ENCODE measurements around the gene NRBF2.

DNA sequence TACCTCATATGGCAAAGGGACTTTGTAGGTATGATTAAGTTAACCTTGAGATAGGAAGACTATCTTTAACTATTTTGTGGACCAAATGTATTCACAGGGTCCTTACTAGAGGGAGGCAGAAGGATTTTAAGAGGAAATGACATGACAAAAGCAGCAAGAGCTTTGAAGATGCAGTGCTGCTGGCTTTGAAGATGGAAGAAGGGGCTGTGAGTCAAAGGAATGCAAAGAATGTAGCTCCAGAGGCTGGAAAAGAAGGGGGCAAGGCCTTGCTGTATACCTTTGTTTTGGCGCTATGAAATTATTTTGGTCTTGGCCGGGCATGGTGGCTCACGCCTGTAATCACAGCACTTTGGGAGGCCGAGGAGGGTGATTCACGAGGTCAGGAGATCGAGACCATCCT, 3.2 kb upstream of the NRBF2 start:
- TF ChIP-seq PHF8 (IDR thresholded peaks at IDR 0.05; ENCODE audit: borderline replicate concordance, low read length) (no peak), CHD2 (IDR thresholded peaks at IDR 0.05; ENCODE audit: low read depth, low read length) (no peak), ASH1L (IDR thresholded peaks at IDR 0.05; ENCODE audit: borderline replicate concordance, low read depth, partially characterized antibody) (no peak), NBN (IDR thresholded peaks at IDR 0.05; ENCODE audit: low read depth) (no peak), SIN3A (IDR thresholded peaks at IDR 0.05; ENCODE audit: borderline replicate concordance in 2 of 2, control insufficient read depth in 1 of 2, low read depth in 2 of 2, low read length in 2 of 2) (no peak), POLR2A (conservative IDR thresholded peaks at IDR 0.05) (no peak), DNMT1 (IDR thresholded peaks at IDR 0.05) (no peak), LEF1 (IDR thresholded peaks at IDR 0.05) (no peak), ATF1 (CRISPR knock-in tag; IDR thresholded peaks at IDR 0.05) (no peak), ATF1 (tag; IDR thresholded peaks at IDR 0.05) (no peak), SRF (CRISPR knock-in tag; IDR thresholded peaks at IDR 0.05) (no peak)
- TF ChIP-seq, protein P1, sequence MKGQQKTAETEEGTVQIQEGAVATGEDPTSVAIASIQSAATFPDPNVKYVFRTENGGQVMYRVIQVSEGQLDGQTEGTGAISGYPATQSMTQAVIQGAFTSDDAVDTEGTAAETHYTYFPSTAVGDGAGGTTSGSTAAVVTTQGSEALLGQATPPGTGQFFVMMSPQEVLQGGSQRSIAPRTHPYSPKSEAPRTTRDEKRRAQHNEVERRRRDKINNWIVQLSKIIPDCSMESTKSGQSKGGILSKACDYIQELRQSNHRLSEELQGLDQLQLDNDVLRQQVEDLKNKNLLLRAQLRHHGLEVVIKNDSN (CRISPR knock-in tag; IDR thresholded peaks at IDR 0.05) = no peak
